Upper lobe of left lung (tissue), 6 donors: ENCODE measurements around the gene GNAO1. TPM values are rescaled to one million over a fixed set of nuclear protein-coding genes. Genes with fewer than 3 reads are reported as not detected.

ENCODE experiments used
- ATAC-seq, 2 donors: fragments of 200-7000 bp; cut with Tn5 transposase; one replicate each; pipeline ENCODE4 v1.9.1; 2022; ENCODE audit warnings: mild to moderate bottlenecking in 2 of 2, moderate library complexity in 2 of 2; ENCODE audit not compliant: low FRiP score in 2 of 2
- DNase-seq, 2 donors: peaks; one replicate each; pipeline ENCODE4 v3.0.0-alpha.2; 2019 to 2020
- H3K27ac ChIP-seq, 4 donors: fragments of 200-600 bp; sonication (generic); one replicate each; pipeline ENCODE4 v1.5.1; 2016 to 2019
- H3K27me3 ChIP-seq, 4 donors: fragments of 200-600 bp; sonication (generic); one replicate each; pipeline ENCODE4 v1.5.1; 2017 to 2019
- H3K36me3 ChIP-seq, 4 donors: fragments of 200-600 bp; sonication (generic); one replicate each; pipeline ENCODE4 v1.5.1; 2016 to 2019
- H3K4me1 ChIP-seq, 4 donors: fragments of 200-600 bp; sonication (generic); one replicate each; pipeline ENCODE4 v1.5.1; 2018 to 2019
- H3K4me3 ChIP-seq, 4 donors: fragments of 200-600 bp; sonication (generic); one replicate each; pipeline ENCODE4 v1.5.1; 2017 to 2019; ENCODE audit warnings: mild to moderate bottlenecking in 2 of 4, moderate library complexity in 1 of 4
- H3K9me3 ChIP-seq, 4 donors: fragments of 200-600 bp; sonication (generic); one replicate each; pipeline ENCODE4 v1.5.1; 2018 to 2019
- EP300 ChIP-seq, 4 donors: sonication (generic); formaldehyde crosslinking; IDR thresholded peaks; one replicate each; pipeline ENCODE4 v1.5.1; 2017; ENCODE audit warnings: antibody characterized with exemption in 4 of 4, control low read depth in 2 of 4
- POLR2A ChIP-seq, 4 donors: fragments of 450-650 bp; IDR thresholded peaks; one replicate each; pipeline ENCODE4 v1.5.1; 2016 to 2017; ENCODE audit warnings: antibody characterized with exemption in 4 of 4, mild to moderate bottlenecking in 2 of 4
- POLR2AphosphoS5 ChIP-seq, 2 donors: sonication (generic); formaldehyde crosslinking; IDR thresholded peaks; one replicate each; pipeline ENCODE4 v1.5.1; 2017; ENCODE audit warnings: antibody characterized with exemption in 2 of 2
- WGBS, 2 donors: methylation state at CpG; one replicate each; pipeline ENCODE4 v1.1.5; 2017 to 2018; 5-methylcytosine and 5-hydroxymethylcytosine counted together
- total RNA-seq, 6 donors: library from RNA; depleted of rRNA in 4 of 6; stranded (reverse); fragments of >200 nt in 4 of 6; gene quantifications; one replicate each; pipeline versions ENCODE4 v1.1.0 to v1.2.1, GENCODE V29; 2016 to 2021
- TF ChIP-seq, protein P1 (sequence below), 6 experiments: fragments of 450-650 bp in 4 of 6; fragments of 200-600 bp in 2 of 6; sonication (generic) in 2 of 6; IDR thresholded peaks; one replicate each; pipeline ENCODE4 v1.5.1; 2016 to 2019; ENCODE audit warnings: antibody characterized with exemption in 6 of 6
- donor health status: DM: no; HTN: no; CAD: no; lungs with moderate emphysema.
- donor health status: DM: no; HTN: yes; CAD: no; lungs with severe emphysema.

The GNAO1 gene
- total RNA-seq, 6 donors from 2014 or later = 0.46 to 2.7 (median 0.79) TPM; not detected in 1

DNA sequence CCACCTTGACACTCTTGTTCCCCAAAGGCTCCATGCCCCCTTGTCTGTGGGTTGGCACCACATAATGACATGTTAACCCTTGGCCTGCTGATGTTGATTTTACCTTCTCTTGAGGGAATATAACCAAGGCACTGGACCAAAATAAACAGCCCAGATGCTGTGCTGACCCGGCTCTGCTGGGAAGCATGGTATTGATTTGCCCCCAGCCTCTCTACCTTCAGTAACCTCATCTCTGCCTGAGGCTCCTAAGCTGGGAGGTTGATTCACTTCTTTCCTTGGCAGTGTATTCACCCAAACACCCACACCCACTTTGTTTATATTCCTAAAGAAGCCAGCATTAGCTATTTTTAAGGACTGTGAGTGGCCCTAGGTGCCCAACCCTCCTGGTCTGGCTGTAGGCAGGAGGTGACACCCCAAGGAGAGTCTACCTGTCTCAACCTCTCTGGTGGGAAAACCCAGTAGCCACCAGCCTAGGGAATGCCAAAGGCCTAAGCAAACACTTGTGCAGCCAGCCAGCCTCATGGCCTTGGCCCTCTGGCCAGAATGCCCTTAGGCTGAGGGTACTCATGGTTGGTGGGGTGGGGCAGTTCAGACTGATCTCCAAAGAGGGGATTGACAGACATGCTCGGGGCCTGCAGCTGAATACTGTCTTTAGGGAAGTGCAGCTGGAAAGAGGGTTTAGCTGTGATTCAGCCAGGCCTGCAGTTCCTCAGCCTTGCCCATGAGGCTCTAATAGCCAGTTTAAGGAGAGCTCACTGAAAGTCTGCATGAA is 42.7 kb downstream of the GNAO1 start:
- Histone ChIP-seq H3K27me3 (no peaks in the 10 kb centered on the region), H3K4me3 (no peak overlapping the region), H3K9me3 (no peaks in the 10 kb centered on the region), H3K27ac (no peak overlapping the region), H3K36me3 (no peaks in the 10 kb centered on the region), H3K4me1 (no peaks in the 10 kb centered on the region)
- ATAC-seq (peak in 1 of 2 donors; percentile 23), DNase-seq (no peak)
- WGBS, 2 donors = 77 to 83% methylated on average over 2 of the region's 2 CpGs
- TF ChIP-seq POLR2AphosphoS5 (IDR thresholded peaks at IDR 0.05) = no peak
- TF ChIP-seq, protein P1, sequence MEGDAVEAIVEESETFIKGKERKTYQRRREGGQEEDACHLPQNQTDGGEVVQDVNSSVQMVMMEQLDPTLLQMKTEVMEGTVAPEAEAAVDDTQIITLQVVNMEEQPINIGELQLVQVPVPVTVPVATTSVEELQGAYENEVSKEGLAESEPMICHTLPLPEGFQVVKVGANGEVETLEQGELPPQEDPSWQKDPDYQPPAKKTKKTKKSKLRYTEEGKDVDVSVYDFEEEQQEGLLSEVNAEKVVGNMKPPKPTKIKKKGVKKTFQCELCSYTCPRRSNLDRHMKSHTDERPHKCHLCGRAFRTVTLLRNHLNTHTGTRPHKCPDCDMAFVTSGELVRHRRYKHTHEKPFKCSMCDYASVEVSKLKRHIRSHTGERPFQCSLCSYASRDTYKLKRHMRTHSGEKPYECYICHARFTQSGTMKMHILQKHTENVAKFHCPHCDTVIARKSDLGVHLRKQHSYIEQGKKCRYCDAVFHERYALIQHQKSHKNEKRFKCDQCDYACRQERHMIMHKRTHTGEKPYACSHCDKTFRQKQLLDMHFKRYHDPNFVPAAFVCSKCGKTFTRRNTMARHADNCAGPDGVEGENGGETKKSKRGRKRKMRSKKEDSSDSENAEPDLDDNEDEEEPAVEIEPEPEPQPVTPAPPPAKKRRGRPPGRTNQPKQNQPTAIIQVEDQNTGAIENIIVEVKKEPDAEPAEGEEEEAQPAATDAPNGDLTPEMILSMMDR (IDR thresholded peaks at IDR 0.05) = no peak
- no peak for TF ChIP-seq EP300 (IDR thresholded peaks at IDR 0.05)
- no peak for TF ChIP-seq POLR2A (IDR thresholded peaks at IDR 0.05)

DNA sequence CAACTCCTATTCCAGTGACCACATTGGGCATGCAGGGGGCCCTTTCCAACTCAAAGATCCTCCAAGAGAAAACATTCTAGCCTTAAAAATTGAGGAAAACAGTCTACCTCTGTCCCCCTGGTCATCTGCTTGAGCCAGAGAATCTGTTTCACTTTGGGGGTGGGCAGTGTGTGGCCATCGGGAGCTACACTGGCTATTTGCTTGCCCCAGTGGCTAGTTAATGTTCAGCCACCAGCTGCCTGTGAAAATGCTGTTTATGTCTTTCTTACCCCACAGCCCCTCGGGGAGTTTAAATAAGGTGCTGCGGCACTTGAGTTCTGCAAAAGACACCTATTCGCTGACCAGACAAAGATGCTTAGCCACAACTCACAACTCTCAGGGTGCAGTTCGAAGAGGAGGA is 43.4 kb downstream of the GNAO1 start:
- no peaks in the 10 kb centered on the region for H3K4me1 ChIP-seq

DNA sequence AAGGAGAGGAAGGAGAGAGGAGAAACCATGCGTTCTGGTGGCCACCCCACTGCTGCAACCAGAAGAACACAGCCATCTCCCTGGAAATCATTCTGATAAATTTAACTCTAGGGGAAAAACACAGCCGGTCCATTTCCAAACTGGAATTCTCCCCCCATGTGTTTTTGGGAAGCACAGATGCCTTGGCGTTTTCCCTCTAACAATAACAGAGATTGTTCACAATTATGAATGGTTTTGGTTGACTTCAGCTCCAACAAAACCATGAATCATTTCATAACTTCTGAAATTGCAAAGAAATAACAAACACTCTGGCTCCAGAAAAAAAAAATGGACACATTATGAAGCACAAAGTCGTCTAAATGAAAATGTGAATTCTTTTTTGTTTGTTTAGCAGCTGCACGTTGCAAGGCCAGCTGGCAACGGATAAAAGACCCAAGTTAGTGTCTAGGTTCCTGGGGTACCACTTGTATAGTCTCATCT is 46.2 kb downstream of the GNAO1 start:
- Histone ChIP-seq H3K27ac (no peak overlapping the region), H3K4me1 (no peaks in the 10 kb centered on the region), H3K27me3 (no peaks in the 10 kb centered on the region), H3K36me3 (no peaks in the 10 kb centered on the region), H3K9me3 (no peaks in the 10 kb centered on the region), H3K4me3 (no peak overlapping the region)
- WGBS, 2 donors = 64 to 65% methylated on average over 6 of the region's 6 CpGs
- DNase-seq (no peak), ATAC-seq (no peak)
- no peak for TF ChIP-seq POLR2AphosphoS5 (IDR thresholded peaks at IDR 0.05)
- TF ChIP-seq, protein P1 (IDR thresholded peaks at IDR 0.05) = no peak
- TF ChIP-seq POLR2A (IDR thresholded peaks at IDR 0.05) = no peak
- no peak for TF ChIP-seq EP300 (IDR thresholded peaks at IDR 0.05)

More for the DNA sequence above, 43.4 kb downstream of the GNAO1 start:
- WGBS, 2 donors = 79 to 84% methylated on average over 5 of the region's 5 CpGs
- H3K27ac ChIP-seq = no peak overlapping the region
- H3K36me3 ChIP-seq = no peaks in the 10 kb centered on the region
- no peak for TF ChIP-seq POLR2A (IDR thresholded peaks at IDR 0.05)
- TF ChIP-seq, protein P1 (IDR thresholded peaks at IDR 0.05) = no peak
- H3K4me3 ChIP-seq = no peak overlapping the region
- no peaks in the 10 kb centered on the region for H3K9me3 ChIP-seq
- no peaks in the 10 kb centered on the region for H3K27me3 ChIP-seq
- no peak for ATAC-seq
- no peak for DNase-seq

DNA sequence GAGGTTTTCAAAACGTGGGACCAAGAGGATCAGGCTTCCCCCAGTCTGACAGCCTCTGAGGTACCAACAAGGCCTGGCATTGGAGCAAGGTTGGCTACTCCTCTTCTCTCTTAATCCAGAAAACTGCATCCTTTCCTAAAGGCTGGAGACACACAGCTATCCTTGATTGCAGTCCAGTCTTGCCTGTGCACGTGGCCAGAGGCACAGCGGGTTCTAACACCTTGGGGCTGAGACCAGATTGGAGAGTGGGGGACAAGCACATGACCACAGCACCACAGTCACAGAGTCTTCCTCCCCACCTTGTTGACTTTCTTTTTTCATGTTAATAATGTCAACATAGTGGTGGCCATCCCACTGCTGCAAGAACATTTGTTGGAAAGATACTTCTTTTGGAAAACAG is 46.9 kb downstream of the GNAO1 start:
- no peak for TF ChIP-seq POLR2A (IDR thresholded peaks at IDR 0.05)
- no peak for TF ChIP-seq EP300 (IDR thresholded peaks at IDR 0.05)
- TF ChIP-seq POLR2AphosphoS5 (IDR thresholded peaks at IDR 0.05) = no peak
- TF ChIP-seq, protein P1 (IDR thresholded peaks at IDR 0.05) = no peak
- 36 to 57% methylated on average over 2 to 3 of the region's 3 CpGs for WGBS, 2 donors
- H3K9me3 ChIP-seq = no peaks in the 10 kb centered on the region
- H3K4me1 ChIP-seq = no peaks in the 10 kb centered on the region
- no peaks in the 10 kb centered on the region for H3K27me3 ChIP-seq
- no peak for DNase-seq
- no peaks in the 10 kb centered on the region for H3K36me3 ChIP-seq
- ATAC-seq = no peak
- H3K4me3 ChIP-seq = no peak overlapping the region
- H3K27ac ChIP-seq = no peak overlapping the region

DNA sequence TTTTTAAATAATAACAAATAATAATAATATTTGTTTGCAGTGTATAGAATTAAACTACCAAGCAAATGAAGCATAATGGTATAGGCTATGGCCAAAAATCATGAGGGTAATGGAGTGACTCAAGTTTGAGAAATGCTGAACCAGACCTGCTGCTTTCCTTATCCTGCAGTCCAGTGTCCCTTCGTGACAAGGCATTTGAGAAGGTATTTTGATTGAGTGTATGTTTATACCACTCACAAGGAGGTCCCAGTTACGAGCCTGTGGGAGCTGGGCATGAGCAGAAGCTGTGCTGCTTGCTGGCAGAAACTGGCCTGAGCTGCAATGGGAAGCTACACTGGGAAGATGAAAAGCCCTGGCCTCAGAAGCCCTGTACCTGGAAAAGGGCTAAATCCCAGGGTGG is 50.3 kb downstream of the GNAO1 start:
- no peak for ATAC-seq
- TF ChIP-seq POLR2A (IDR thresholded peaks at IDR 0.05) (no peak), POLR2AphosphoS5 (IDR thresholded peaks at IDR 0.05) (no peak), EP300 (IDR thresholded peaks at IDR 0.05) (no peak)
- TF ChIP-seq, protein P1 (IDR thresholded peaks at IDR 0.05) = no peak
- Histone ChIP-seq H3K4me1 (peaks cover 0 to 9% (median 3%) of the 10 kb centered on the region in 4 donors), H3K9me3 (no peaks in the 10 kb centered on the region), H3K27ac (no peak overlapping the region), H3K4me3 (no peak overlapping the region), H3K27me3 (no peaks in the 10 kb centered on the region), H3K36me3 (no peaks in the 10 kb centered on the region)
- 58 to 65% methylated on average over 2 of the region's 2 CpGs for WGBS, 2 donors
- no peak for DNase-seq
